NCI-H2227 treated with DMSO at 0.1 percent for 48 hours (cell line): Measurements from ENCODE around the gene LRRK2.
"Not testable (repeated sequence)": the region's sequence is repeated elsewhere in the genome, so short reads cannot be mapped to it uniquely, and the experiment has no call there.

ENCODE experiments used
- DNase-seq: peaks from one replicate; lab custom pipeline; 2025; lab: John Stamatoyannopoulos, UW

The LRRK2 gene

DNA sequence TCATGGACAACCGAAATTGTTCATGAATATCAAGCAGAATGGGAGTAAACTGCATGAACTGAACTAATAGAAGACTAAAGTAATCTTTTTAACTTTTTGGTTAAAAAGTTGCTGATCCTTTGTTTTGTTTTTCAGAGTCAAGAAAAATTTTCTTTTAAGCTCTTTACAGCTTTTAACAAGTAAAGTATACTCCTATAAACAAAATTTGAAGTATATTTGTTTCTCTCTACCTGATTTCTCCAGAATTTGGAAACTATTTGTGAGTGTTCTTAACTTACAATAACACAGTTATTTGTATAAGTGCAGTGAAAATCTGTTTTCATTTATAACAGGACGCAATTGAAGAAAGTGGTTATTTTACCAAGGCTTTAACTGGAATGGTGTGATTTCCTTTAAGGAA is 12.2 kb upstream of the LRRK2 start:
- DNase-seq, result no peak

DNA sequence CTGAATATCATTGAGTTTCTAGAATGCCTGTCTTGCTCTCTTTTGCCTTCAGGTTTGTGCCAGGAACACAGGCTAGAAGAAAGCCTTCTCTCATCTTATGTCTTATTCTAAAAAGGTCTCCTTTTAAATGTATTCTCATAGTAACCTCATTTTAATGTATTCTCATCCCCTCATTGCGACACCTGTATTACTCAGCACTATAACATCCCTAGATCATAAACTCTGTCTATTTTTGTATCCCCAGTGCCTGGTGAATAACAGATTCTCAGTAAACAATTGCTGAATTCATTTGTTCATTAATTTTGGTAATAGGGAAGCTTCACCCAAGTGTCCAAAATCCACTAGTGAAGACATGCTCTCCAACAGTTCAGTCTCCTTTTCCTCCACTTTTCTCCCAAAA is 8.8 kb upstream of the LRRK2 start:
- DNase-seq, result no peak

DNA sequence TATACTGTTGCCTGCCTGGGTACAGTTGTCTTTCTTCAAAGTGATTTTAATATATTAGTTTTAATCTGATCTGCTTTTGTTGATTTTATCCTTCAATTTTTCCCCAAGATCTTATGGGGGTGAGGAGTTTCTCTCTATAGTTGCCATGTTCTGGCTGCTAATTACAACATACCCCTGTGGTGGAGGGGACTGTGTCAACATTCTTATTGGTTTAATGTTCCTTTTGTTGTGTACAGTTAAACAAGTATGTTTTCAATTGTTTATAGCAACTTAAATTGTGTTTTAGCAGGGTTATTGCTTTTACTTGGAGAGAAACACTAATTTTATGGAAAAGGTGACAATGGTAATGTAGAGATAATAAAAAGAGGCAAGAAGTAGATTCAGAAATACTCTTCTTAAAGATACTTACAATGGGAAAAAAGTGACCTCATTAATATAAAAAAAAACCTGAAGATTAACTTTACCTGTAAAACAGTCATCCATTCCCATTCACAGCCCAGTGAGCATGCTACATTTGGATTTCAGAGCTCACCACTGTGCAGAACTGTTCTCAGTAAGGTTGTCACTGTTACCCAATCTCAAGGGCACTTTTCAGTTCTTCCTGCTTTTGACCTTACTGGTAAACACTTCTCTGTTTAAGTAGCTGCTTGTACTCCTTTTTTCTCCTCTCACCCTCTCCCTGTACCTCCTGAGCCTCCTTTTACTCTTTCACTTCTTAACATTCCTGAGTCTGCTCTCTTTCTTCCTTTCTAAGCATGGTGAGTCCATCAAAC is 8.1 kb upstream of the LRRK2 start:
- DNase-seq, result no peak

DNA sequence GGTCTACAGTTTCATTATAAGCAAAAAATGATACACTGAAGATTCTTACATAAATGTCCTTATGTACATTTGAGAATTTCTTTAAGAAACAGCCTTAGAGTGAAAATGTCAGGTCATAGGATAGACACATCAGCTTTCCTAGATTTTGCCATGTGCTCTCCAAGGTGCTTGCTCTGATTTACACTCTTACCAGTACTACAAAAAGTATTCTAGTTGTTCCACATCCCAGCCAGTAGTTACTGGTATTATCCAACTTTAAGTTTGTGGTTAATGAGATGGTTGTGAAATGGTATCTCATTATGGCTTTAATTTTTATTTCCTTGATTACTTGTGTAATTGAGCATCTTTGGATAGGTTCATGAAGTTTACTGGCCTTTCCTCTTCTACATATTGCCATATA is 5.0 kb upstream of the LRRK2 start:
- no peak for DNase-seq

DNA sequence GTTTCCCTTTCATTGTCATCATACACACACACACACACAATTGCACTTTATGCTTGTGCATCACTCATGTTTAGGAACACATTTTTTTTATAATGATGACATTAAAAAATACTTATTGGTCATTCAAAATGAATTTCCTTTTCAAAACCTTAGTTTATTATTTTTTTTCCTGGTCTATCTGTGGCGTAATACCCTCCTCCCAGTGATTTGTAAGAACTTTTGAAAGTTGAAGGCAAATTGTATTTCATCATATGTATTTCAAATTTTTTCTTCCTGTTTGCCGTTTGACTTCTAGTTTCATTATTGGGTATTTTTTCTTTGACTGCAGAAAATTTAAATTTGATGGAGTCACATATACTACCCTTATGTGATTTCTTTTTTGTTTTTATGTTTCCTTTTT is 2.5 kb upstream of the LRRK2 start:
- DNase-seq, result no peak

DNA sequence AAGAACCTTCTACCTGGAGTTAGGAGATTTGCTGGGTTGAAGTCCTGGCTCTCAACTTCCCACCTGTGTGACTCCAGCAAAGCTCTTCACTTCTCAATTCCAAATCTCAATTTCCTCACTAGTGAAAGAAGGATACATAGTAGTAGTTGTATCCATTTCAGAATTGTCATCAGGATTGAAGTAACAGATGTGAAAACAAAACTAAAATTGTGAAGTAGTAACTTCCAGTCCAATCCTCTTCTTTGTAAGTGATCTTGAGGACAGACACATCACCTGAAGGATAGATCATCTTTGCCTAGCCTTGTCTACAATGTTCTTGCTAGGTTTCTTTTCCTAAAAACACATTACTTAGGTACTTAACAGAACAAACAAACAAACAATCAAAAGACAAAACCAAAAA is 1.2 kb upstream of the LRRK2 start:
- no peak for DNase-seq

DNA sequence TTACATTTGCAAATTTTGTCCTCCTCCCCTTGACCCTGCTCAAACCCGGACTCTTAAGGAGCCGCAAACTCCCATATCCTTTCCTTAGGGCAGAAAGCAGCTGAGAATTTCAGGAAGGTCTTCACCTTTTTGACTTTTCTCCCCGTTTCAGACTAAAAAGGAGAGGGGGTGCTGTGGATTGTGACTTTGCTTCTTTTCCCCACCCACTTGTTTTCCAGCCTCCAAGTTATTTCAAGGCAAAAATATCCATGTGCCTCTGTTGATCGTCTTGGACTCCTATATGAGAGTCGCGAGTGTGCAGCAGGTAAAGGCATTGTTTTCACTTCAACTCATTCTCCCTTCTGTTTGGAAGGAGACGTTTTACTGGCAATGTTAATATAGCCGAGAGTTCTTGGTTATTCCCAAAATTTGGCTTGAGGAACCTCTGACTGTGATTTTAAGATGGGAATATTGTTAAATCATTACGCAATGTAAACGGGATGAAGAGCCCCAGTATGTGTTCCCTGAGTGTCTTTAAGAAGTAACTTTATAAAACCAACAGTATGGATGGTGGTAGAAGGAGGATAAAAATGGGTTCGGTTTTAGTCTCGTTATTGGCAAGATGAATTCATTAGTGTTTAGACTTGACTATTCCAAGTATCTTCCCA is 663 bp downstream of the LRRK2 start:
- DNase-seq, result no peak

DNA sequence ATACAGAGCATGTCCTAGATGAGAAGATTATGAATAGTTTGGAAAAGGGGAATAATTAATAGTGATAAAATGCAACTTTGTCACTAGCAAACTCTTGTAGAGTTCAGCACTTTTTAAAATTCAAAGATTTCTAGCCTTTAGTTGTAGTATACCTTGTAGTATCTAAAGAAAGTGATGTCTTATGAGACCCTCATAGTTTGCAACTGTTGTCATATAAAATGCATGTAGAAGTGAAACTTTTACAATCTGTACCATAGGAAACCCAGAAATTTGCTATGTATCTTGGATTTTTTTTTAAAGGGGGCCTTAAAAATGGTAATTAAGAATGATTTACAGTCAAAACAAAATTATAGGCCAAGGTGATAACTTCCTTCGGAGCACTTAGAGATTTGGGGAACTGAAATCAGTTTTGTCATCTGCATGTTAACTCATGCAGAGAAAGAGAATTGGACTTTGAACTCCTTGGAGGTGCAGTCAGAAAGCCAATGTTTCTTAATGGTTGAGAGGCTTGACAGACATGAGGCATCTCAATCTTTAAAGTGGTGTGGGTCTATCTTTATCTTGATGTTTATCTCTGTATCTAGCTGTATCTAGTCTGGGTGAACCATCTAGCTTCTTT is 1.3 kb downstream of the LRRK2 start:
- no peak for DNase-seq

DNA sequence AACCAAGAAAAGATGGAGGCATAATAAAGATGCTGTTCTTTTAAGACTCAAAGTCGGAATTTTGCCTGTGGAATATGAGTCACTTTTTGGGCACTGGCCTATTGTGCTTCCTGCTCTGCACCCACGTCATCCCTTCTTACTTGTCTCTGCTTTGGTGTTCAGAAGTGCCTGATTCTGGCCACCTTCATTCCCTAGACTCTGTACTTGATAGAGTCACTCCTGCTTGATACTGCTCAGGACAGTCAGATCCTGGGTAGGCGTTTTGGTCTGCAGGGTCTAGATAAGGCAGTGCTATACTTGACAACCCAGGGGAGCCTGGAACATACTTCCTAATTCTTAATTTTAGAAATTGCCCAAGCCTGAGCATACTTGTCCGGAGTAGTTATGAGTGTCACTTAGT is 1.9 kb downstream of the LRRK2 start:
- DNase-seq, result no peak

DNA sequence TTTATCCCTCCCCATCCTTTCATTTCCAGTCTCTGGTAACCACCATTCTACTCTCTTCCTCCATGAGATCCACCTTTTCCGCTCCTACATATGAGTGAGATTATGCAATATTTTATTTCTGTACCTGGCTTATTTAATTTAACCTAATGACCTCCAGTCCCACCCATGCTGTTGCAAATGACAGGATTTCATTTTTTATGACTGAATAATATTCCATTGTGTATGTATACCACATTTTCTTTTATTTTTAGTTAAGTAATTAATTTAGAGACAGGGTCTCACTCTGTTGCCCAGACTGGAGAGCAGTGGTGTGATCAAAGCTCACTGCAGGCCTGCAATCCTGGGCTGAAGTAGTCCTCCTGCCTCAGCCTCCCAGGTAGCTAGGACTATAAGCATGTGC is 2.6 kb downstream of the LRRK2 start:
- DNase-seq, result no peak

DNA sequence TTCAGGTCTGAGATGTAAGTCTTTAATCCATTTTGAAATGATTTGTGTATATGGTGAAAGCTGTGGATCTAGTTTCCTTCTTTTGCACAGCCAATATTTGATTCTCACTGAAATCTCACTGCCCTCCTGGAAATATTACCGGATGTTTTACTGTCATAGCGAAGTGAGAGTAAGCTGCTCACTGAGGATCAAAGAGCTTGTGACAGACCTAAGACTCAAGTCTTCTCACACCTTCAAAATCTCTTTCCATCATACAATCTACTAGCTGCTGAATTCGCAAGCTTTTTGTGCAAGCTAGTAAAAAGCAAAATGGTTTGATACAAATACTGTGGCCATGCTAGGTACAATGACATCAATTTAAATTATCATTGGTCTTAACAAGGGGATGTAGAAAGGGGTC is 3.9 kb downstream of the LRRK2 start:
- no peak for DNase-seq

DNA sequence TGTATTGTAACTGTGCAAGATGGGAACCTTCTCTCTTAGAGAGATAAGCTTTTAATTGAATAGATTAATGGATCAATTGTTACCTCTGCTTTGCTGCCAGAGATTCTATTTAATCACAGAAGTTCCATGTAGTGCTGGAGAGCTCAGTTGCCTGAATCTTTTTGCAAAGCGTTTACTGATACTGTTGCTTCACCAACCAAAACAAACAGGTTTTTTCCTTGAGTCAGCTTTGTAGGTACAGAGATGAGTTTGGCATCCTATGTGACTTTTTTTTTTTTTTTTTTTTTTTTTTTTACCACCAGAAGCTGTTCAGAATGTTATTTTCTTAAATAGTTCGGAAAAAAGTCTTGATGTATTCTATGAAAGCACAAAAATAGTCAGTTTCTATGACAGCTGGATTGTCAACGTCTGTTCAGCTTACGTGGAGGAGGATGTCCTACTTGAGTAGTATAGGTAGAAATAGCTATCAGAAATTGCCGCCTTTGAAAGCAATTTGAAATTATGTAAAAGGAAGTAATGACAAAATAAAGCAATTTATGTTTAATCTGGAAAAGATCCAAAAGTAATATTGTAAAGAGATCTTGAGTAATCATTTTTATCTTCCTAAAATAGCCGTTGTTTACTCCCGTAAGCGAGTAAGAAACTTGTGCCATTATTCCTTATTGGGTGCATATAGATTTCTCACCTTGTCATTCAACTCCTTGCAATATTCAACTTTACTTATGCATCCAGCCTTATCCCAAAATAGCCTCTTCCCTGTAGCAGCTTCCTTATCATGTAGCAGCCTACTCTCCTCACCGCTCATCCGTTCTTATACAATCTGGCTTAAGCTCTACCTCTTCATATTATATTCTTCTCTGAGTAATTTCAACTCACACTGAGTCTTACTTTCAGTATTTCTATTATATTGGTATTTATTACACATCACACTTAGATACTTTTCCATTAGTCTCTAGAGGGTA is 5.2 kb downstream of the LRRK2 start:
- no peak for DNase-seq

DNA sequence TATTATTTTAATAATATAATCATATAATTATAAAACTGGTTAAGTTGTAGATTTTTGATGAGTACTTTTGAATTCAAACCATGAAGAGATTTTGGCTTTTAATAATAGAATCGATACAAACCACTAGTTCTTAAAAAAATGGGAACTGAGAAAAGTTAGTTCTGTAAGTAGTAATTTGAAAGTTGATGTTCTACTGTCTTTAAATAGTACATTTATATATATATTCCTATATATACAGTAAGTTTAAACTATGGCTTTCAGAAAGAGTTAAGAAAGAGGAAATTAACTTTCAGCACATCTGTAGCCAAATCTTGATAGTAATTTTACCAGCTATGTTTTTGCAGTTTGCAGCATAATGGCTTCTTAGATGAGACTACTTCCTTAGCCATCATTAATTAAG is 7.8 kb downstream of the LRRK2 start:
- DNase-seq, result no peak

DNA sequence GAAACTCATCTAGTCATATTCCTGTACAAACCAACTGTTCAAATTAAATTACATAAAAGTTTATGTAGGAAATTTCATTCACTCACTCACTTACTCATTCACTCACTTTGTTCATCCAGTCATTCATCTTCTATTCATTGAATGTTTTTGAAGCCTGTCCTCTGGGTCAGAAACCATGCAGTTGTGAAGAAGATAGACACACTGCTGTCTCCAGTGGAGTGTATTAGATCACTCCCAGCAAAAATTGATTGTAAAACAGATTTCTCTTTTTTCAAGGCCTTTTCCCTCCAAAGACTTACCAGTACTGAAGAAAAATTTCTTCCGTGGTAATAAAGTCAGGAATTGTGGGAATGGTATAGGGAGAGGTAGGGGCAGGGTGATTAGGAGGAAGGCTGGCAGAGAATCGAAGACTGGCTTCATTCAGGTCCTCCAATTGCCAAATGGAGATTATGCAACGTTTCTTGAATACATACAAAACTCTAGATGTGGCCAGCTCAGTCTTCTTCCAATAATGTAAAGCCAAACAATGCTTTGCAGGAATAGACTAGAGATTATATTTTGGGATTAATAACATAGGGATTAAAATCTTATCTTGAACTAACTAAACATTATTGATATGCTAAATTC is 9.1 kb downstream of the LRRK2 start:
- no peak for DNase-seq

DNA sequence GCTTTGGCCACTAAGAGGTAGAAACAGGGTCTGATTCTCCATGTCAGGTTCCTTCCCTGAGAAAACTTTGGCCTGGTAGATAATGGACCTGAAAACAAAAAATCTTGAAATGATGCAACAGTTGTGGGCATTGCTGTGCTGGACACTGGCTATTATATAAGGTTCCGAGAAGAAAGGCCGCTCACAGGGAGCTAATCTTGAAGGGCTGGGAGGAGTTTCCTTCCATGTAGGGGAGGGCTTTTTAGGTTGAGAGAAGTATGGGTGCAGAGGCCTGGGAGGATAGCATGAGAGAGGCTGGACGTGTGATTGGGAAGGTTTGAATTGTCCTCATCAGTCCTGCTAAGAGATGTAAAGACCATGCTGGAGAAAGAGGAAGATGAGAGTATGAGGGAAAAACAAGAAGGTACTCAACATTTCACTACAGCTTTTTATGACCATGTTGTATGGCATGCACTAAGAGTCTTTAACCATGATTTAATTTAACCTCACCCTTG is 11.6 kb downstream of the LRRK2 start:
- DNase-seq, result no peak

DNA sequence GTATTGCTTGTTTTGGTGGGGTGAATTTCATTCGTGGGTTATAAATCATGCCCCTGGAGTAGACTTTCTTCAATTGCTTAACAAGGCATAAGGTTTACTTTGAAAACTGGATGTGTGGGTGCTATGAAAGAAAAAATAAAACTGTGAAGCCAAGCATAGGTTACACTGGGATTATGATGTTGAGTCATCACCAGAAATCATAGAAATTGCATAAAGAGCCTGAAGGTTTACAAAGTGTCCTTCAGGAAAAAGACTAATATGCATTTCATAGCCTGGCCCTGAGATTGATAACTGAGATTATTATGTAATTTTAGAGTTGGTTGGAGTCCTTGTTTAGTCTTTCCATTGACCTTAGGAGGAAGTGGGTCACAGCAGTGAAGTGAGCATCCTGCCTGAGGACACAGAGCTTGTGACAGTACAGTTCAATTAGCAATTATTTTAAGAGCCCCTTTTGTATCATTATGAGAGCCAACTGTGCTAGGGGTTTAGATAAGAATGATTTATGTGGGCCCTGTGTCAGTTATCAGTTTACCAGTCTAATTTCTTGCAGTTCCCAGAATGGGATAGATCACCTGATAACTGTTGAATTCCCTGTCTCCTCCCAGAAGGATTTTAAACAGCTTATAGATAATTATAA is 13.6 kb downstream of the LRRK2 start:
- no peak for DNase-seq

DNA sequence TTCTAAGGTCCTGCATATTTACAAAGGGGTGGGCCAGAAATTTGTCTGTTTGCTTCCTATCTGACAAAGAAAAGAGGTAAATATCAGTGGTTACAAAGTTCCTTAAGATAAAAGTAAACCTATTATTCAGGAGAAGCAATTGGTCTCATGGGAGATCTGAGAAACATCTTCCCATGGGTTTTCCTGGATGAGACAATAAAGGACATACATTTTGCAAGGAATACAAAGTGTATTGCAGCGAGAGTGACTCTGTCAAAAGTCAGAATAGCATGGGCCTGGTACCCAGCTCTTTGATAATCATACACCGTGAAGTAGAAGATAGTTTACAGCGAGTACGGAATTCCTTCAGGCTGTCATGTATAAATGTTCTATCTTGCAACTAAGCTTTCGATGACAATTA is 14.2 kb downstream of the LRRK2 start:
- DNase-seq, result no peak

DNA sequence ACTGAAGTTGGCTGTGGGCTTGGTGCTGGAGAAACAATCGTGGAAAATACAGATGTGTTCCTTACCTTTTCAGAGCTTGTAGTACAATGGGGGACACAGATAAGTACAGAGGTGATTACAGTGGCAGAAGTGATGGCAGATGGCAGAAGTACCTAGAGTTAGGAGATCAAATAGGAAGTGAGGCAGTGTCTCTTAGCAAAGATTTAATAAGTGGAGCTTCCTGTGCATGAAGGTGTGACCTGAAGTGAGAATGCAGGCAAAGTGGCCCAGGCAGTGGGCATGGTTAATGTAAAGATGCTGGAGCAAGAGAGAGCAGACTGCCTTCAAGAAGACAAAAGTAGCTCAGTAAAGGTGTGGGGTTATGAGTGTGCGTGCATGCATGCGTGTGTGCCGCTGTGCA is 16.0 kb downstream of the LRRK2 start:
- DNase-seq, result no peak

DNA sequence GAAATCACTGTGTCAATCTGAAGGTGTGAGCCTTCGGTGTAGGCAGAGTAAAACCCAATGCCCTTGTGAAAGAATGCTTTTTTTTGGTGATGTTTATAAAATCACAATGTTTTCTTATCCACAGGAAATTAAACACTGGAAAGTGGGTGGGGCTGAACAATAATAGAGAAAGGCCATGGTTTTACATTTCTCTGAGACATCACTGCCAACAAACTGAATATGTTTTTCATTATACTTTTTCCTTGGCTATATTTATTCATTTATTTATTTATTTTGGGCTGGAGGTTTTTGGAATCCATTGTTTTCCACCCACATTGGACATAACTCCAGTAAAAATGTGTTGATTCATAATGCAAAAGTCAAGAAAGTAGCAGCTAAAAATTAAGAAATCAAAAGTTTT is 16.9 kb downstream of the LRRK2 start:
- DNase-seq, result no peak

DNA sequence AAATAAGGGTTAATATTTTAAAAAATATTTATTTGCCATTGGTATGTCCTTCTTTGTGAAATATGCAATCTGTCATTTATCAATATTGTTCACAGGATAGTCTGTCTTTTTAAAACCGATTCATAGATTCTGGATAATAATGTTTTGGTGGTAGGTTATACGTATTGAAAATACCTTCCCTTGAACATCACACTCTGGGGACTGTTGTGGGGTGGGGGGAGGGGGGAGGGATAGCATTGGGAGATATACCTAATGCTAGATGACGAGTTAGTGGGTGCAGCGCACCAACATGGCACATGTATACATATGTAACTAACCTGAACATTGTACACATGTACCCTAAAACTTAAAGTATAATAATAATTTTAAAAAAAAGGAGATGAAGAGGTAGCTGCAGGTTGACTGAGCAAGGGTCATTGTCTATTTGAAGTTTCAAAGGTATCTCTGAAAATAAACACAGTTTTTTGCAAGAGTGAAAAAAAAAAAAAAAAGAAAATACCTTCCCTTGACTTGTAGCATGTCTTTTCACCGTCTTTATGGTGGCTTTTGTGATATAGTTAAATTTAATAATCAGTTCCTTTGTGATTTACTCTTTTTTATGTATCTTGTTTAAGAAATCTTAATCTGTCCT is 19.8 kb downstream of the LRRK2 start:
- not testable (repeated sequence) for DNase-seq

DNA sequence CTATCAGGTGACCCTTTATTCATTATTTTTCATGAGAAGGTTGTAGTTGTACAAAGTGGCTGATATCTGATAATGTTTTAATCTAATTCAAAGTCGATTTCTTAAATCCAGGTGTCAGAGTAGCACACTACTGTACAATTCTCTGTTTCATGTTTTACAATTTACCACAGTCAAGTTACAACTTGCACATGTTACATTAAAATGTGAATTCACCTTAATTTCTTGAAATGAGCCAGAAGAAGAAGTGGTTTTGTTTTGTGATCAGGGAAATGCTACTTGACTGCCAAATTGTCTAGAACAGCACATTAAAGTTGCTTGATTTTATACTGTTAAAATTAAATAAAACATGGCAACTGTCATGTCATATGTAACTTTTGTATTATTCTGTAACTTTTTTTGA is 23.2 kb downstream of the LRRK2 start:
- no peak for DNase-seq
